Measurements from ENCODE around the gene RASSF10. TPM values are rescaled to one million over a fixed set of nuclear protein-coding genes. Genes with fewer than 3 reads are reported as not detected.

Gene RASSF10
- total RNA-seq, 1 donor from 2014 or later = 0.13 TPM

GRCh38 chr11:12993626-12994025 is 15.5 kb upstream of the RASSF10 start:
- no peak for DNase-seq (ENCODE audit: low spot score)

DNA sequence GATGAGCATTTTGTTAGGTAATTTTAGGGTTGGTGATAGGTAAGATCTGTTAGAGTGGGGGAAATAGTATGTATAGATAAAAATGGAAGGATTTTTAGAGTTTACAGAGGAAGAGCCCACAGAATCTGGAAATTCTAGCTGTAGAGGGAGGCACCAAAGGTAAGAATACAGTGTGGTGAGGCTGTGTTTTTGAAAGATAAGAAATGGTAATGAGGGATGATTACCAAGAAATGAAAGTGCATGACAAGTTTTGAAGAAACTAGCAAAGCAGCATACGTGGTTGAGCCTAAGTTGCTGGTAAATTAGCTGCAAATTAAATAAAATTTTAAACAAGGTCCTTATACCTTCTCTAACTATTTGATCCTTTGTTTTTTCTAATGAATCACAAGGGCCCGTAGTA is 14.6 kb upstream of the RASSF10 start:
- no peak for DNase-seq (ENCODE audit: low spot score)

- no peak for DNase-seq (ENCODE audit: low spot score)
These were observed 13.9 kb upstream of the RASSF10 start for GRCh38 chr11:12995188-12995587.

DNA sequence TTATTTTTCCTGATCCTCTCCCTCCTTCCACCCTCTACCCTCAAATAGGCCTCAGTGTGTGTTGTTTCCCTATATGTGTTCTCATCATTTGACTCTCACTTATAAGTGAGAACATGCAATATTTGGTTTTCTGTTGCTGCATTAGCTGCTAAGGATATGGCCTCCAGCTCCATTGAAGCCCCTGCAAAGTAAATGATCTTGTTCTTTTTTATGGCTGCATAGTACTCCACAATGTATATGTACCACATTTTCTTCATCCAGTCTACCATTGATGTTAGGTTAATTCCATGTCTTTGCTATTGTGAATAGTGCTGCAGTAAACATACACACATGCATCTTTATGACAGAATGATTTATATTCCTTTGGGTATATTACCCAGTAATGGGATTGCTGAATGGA is 13.3 kb upstream of the RASSF10 start:
- DNase-seq (ENCODE audit: low spot score) = no peak

- DNase-seq (ENCODE audit: low spot score) = no peak
These were observed 11.9 kb upstream of the RASSF10 start for GRCh38 chr11:12997168-12997567.

DNA sequence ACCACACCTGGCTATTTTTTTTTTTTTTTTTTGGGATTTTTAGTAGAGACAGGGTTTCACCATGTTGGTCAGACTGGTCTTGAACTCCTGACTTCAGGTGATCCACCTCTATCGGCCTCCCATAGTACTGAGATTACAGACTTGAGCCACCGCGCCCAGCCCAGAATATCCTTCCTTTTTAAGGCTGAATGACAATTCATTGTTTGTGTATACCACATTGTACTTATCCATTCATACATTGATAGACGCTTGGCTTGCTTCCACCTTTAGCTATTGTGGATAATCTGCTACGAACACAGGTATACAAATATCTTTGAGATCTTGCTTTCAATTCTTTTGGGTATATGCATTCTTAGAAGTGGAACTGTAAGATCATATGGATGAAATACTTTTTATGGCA is 10.8 kb upstream of the RASSF10 start:
- DNase-seq (ENCODE audit: low spot score) = no peak

DNA sequence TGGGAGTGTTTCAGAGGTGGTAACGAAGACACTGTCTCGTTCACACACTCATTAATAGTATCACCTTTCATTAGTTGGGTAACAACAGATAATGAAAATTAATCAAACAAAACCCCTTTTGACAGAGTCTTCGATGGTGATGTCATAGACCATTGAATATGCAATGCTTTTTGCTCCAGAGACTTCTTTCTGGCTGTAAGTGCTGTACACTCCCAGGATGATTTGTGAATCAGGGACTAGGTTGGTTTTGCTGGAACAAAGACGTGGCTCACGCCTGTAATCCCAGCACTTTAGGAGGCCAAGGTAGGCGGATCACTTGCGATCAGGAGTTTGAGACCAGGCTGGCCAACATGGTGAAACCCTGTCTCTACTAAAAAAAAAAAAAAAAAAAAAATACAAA is 9.5 kb upstream of the RASSF10 start:
- no peak for DNase-seq (ENCODE audit: low spot score)

GRCh38 chr11:13000116-13000515 is 9.0 kb upstream of the RASSF10 start:
- DNase-seq (ENCODE audit: low spot score) = no peak

DNA sequence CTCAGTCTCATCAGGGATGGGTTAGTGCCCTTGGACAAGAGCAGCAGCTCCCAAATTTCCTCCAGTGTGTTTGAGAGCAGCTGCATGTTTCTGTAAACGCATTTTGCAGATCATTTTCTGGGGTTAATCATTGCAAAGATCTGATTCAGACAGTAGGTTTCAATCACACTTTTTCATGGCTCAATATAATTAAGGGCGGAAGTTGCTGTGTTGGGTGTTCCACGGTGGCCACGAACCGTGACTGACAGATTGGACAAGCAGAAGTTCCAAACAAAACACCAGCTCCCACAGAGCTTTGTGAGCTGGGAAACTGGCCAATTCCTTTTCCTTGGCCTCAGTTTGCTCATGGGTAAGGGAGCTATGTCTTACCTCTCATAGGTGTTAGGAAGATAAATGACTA is 8.4 kb upstream of the RASSF10 start:
- DNase-seq (ENCODE audit: low spot score) = no peak

DNA sequence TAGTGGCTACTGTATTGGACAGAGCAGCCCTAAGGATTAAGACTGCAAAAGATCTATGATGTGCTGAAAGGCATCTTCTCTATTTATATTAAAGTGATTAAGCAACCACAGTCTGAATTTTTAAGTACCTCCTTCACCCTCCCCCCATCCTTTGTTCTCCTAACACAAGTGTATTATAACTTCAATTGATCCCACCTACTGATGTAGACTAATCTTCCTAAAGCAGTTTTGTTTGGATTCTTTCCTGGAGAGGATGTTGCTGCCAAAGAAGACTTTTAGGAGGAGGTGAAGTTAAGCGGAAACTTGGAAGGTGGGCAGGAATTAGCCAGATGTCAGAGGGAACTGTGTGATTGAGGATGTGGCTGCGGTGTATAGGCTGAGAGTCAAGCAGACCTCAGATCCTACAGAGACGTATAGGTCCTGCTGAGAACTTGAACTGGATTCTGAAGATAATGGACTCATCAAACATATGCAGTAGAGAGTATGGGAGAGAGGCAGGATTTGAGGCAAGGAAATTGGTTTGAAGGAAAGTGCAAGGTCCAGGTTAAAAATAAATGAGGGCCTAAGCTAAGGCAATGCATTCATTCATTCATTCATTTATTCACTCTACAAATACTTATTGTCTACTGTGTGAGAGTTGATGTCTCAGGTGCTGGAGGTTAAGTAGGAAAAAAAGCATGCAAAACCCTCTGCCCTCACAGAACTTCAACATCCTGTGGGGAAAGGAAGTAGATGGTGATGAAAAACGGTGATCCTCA is 5.2 kb upstream of the RASSF10 start:
- DNase-seq (ENCODE audit: low spot score) = no peak

- no peak for DNase-seq (ENCODE audit: low spot score)
These were observed 1.7 kb upstream of the RASSF10 start for GRCh38 chr11:13007182-13008060.

DNA sequence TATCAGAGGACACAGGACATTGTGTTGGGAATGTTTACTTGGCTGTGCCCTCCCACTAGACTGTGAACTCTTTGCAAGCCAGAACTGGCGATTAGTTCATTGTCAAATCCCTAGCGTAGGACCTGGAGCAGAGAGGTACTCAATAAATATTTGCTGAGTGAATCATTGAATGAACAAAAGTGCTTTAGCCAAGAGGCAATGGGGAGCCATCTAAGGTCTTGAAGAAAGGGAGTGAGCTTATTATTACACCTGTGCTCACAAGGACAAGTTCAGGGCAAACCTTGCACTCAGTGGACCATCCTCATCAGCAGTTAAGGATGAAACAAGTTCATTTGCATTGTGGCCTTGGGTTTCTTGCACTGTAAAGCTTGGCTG is 1.1 kb upstream of the RASSF10 start:
- DNase-seq (ENCODE audit: low spot score) = no peak

- DNase-seq (ENCODE audit: low spot score) = no peak
These were observed 382 bp downstream of the RASSF10 start for GRCh38 chr11:13009476-13009920.

DNA sequence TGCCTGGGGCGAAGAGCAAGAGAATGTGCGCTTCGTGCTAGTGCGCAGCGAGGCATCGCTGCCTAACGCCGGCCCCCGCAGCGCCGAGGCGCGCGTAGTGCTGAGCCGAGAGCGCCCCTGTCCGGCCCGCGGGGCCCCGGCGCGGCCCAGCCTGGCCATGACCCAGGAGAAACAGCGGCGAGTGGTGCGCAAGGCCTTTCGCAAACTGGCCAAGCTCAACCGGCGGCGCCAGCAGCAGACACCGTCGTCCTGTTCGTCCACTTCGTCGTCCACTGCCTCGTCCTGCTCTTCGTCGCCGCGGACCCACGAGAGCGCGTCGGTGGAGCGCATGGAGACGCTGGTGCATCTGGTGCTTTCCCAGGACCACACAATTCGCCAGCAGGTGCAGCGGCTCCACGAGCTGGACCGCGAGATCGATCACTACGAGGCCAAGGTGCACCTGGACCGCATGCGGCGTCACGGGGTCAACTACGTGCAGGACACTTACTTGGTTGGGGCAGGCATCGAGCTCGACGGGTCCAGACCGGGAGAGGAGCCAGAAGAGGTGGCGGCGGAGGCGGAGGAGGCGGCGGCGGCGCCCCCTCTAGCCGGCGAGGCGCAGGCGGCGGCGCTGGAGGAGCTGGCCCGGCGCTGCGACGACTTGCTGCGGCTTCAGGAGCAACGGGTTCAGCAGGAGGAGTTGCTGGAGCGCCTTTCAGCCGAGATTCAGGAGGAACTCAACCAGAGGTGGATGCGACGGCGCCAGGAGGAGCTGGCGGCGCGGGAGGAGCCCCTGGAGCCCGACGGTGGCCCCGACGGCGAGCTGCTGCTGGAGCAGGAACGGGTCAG is 1.0 kb downstream of the RASSF10 start:
- DNase-seq (ENCODE audit: low spot score) = no peak

- DNase-seq (ENCODE audit: low spot score) = no peak
These were observed 1.8 kb downstream of the RASSF10 start for GRCh38 chr11:13010749-13011465.

DNA sequence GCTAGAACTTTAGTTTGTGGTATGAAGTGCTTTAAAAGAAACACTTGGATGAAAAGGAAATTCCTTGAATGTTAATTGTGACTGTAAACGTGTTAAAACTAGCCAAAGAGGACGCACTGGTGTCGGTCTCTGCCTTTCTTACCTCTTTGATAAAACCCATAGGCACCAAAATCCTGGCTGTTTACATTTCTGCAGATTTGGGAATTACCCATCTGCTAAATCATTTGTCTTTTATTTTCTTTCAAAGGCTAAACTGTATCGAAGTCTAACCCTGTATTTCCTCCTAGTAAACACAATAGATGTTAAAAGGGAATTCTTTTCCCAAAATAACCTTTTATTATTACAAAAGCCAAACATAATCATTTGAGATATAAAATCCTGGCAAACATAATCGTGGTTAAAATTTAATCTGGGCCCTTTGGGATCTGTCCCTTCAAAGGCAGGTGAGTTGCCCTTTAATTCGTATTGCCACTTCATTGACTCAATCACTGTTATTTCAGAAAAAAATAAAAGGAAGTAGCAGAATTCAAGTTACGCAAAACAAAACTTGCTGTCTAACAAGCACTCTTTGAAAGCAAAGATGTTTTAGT is 2.4 kb downstream of the RASSF10 start:
- DNase-seq (ENCODE audit: low spot score) = no peak

DNA sequence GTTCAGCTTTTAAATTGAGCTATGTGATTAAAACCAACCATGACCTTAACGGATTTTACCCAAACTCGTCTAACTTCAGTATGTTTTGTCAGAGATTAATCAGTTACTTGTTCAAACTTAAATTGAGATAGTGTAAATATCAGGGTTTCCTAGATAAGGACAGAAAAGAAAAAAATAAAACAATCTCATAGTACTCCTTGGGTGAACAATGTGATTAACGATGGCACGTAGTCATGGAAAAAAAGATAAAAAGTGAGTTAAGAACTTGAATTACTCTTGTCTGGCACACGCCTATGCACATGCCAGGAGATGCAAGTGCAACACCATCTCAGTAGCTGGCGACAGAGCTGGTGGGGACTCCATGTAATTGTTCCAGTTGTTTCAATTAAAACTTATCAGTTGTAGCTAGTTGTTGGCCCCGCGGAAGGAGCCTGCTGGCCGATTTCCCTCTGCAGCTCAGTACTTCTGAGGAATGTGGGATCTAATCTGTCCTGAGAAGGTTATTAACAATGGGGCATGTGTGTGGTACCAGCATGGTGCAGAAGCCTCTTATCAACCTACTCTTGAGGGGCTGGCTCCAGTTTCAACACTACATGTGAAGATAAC is 3.0 kb downstream of the RASSF10 start:
- DNase-seq (ENCODE audit: low spot score) = no peak

DNA sequence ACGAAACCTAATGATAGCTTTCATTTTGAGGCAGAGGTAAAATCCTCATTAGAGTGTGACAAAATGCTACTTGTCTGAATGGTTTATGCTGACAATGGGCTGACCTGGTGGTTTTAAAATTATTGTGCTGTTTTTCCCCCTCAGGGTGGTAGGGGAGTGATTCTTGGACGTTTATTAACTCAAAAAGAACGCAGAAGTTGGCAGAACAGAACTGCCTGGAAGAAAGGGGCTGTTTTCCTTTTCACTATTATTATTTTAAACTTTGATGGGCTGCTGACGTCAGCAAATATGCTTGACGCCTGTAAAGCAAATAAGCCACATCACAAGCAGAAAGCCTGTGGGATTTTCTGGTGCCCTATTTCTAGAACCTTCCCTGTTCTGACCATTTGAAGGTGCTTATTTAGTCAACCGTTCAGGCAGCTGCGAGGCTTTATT is 4.0 kb downstream of the RASSF10 start:
- no peak for DNase-seq (ENCODE audit: low spot score)

- no peak for DNase-seq (ENCODE audit: low spot score)
These were observed 6.6 kb downstream of the RASSF10 start for GRCh38 chr11:13015753-13016152.

- DNase-seq (ENCODE audit: low spot score) = no peak
These were observed 7.3 kb downstream of the RASSF10 start for GRCh38 chr11:13016415-13016814.
